GM15510 (cell line): ENCODE measurements around the gene CRYBA4.

ENCODE experiments used
- POLR2A ChIP-seq: IDR thresholded peaks from 3 replicates; pipeline ENCODE4 v1.6.1; 2011; ENCODE audit warnings: borderline replicate concordance; ENCODE audit not compliant: insufficient read length; ENCODE audit errors: extremely low read depth

The CRYBA4 gene

DNA sequence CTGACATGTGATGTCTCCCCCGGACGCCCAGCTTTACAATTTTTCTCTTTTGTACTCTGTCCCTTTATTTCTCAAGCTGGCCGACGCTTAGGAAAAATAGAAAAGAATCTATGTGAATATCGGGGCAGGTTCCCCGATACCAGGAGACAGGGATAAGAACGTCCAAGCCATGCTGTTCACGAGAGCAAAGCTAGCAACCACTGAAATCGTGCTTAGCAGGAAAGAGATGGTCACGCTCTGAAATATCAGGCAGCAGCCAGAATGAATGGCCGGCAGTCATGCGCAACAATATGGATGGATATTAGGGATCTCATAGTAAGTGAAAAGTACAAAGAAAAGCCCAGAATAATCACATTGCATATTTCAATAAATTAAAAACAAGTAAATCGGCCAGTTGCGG, 7.4 kb upstream of the CRYBA4 start:
- no peak for TF ChIP-seq POLR2A

DNA sequence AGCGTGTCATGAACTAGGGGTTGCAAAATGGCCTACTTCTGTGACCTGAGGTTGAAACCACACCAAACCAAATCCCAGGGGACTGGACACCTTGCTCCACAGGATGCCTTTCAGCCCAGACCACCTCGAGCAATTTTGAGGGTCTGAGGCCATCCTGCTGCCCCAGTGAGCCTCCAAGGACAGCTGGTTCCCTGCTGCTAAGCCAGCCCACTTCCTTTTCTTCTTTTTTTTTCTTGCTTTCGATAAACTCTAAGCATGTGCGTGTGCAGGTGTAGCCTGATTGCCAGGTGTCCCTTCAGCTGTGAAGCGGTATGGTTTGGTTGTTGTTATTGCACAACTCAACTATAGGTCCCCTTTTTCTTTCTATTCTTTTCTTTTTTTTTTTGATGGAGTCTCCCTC, 6.6 kb upstream of the CRYBA4 start:
- TF ChIP-seq POLR2A, result no peak

- TF ChIP-seq POLR2A, result no peak
These were observed 5.8 kb upstream of the CRYBA4 start for GRCh38 chr22:26615830-26616435.

- TF ChIP-seq POLR2A, result no peak
These were observed 5.1 kb upstream of the CRYBA4 start for GRCh38 chr22:26616650-26617049.

GRCh38 chr22:26617271-26618199, 4.2 kb upstream of the CRYBA4 start, which contains the start of gene CRYBB1:
Gene CRYBB1 (minus strand): TSS chr22:26618027. CDS start chr22:26616319, 1,708 bp downstream.
- no peak for TF ChIP-seq POLR2A

DNA sequence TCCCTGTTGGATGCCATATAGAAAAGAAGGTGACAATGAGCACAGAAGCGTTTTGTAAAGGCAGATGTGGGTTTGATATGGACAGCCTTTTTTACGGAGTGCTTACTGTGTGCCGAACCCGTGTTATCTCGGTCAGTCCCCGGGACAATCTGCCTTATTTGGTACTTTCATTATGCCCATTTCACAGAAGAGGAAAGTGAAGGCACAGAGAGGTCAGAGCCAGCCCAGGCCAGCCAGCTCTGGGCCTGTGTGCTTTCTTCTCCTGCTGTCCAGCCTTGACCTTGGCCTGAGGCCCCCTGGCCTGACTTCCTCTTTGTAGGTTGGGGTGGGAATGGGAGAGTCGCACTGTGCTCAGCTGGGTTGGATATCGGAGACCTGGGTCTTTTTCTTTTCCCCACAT, 3.3 kb upstream of the CRYBA4 start:
- TF ChIP-seq POLR2A, result no peak

- no peak for TF ChIP-seq POLR2A
These were observed 2.3 kb upstream of the CRYBA4 start for GRCh38 chr22:26619510-26619909.

DNA sequence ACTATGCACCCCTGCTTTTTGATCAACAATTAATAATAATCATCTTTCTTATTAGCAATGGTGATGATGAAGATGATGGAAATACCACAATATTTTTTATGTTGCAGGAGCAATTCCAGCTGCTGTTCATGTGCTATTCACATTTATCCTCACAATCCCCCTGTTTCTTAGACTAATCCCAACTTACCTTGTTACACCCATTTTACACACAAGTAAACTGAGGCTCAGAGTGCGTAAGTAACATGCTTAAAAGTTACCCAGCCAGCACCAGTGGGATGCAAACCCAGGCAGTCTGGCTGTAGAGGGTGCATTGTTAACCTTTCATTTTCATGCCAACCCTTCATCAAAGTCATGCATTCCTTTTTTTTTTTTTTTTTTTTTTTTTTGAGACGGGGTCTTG, 1.6 kb upstream of the CRYBA4 start:
- TF ChIP-seq POLR2A, result no peak

DNA sequence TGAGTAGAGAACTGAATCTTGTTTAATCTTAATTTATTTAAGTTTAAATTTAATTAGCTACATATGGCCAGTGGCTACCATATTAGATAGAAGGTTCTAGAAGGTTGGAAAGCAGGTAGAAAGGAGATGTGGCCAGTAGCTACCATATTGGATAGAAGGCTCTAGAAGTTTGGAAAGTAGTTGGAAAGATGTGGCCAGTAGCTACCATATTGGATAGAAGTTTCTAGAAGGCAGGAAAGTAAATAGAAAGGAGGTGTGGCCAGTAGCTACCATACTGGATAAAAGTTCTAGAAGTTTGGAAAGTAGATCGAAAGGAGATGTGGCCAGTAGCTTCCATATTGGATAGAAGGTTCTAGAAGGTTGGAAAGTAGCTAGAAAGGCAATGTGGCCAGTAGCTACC, 2.2 kb downstream of the CRYBA4 start:
- TF ChIP-seq POLR2A, result no peak

GRCh38 chr22:26624803-26625202, 3.0 kb downstream of the CRYBA4 start:
- no peak for TF ChIP-seq POLR2A

GRCh38 chr22:26629988-26630761, 8.4 kb downstream of the CRYBA4 start:
- no peak for TF ChIP-seq POLR2A

GRCh38 chr22:26631282-26631681, 9.5 kb downstream of the CRYBA4 start:
- TF ChIP-seq POLR2A, result no peak

DNA sequence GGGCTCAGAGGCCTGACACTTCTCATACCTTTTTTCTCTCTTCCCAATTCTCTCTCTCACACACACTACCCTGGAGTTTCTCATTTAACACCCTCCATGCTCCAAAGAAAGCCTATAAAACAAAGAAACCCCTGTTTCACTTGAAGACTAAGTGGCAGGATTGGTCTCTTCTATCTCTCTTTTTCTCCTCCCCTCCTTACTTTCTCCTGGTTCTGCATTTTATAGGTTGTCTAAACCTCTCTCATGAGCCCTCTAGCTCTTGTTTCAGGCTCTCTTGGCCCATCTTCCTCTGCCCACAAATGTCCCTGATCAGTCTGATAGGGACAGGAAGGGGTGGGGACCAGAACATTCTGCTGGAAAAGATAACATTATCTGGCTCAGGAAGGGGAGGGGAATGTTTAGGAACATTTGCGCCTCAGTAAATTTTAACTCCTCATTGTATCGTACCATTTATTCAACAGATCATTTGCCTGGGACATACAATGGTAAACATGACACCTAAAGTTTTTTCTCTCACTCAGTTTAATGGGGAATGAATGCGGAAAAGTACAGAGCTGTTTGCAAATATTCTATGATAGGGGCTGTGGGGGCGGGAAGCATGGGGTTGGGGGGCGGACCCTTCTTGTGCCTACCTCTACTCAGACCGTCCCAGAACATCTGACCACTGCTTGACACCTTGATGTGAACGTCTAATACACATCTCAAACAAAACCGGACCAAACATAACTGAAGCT, 10.8 kb downstream of the CRYBA4 start:
- TF ChIP-seq POLR2A, result no peak

GRCh38 chr22:26634189-26634588, 12.4 kb downstream of the CRYBA4 start:
- no peak for TF ChIP-seq POLR2A
